ENCODE data around the gene ENTR1.

ENTR1 gene

GRCh38 chr9:136422876-136423275 is 12.5 kb upstream of the ENTR1 start:
- no peaks in the 10 kb centered on the region for H3K4me1 ChIP-seq (ENCODE audit: control insufficient read depth, low read length)
- no peak for TF ChIP-seq CTCF (IDR thresholded peaks at IDR 0.05; ENCODE audit: low read depth, low read length, poor library complexity, severe bottlenecking)
- no peak for TF ChIP-seq EZH2phosphoT487 (IDR thresholded peaks at IDR 0.05; ENCODE audit: borderline replicate concordance, low read length)
- no peak overlapping the region for H3K4me3 ChIP-seq (ENCODE audit: low read length)
- H3K79me2 ChIP-seq (ENCODE audit: control insufficient read depth, low read length) = no peaks in the 10 kb centered on the region; the same call in 1 of the 2 replicates
- H3K27ac ChIP-seq (ENCODE audit: low read depth, low read length) = no peak overlapping the region
- no peaks in the 10 kb centered on the region for H3K9me3 ChIP-seq (ENCODE audit: control insufficient read depth, insufficient read depth, low read length)
- peaks cover 79% of the 10 kb centered on the region for H3K36me3 ChIP-seq (ENCODE audit: control insufficient read depth, low read length)
- no peaks in the 10 kb centered on the region for H3F3A ChIP-seq (ENCODE audit: control insufficient read depth, insufficient read depth)
- no peaks in the 10 kb centered on the region for H4K20me1 ChIP-seq (ENCODE audit: control insufficient read depth, insufficient read depth, low read depth, low read length)
- no peaks in the 10 kb centered on the region for H3K27me3 ChIP-seq (ENCODE audit: control insufficient read depth, low read length)
- no peaks in the 10 kb centered on the region for H3K9me2 ChIP-seq (replicated peaks; ENCODE audit: control insufficient read depth, low read length)
- H3K4me2 ChIP-seq (ENCODE audit: low read length) = no peak overlapping the region

- no peaks in the 10 kb centered on the region for H3K9me3 ChIP-seq (ENCODE audit: control insufficient read depth, insufficient read depth, low read length)
- H3K9me2 ChIP-seq (replicated peaks; ENCODE audit: control insufficient read depth, low read length) = no peaks in the 10 kb centered on the region
- TF ChIP-seq EZH2phosphoT487 (IDR thresholded peaks at IDR 0.05; ENCODE audit: borderline replicate concordance, low read length) (no peak), CTCF (IDR thresholded peaks at IDR 0.05; ENCODE audit: low read depth, low read length, poor library complexity, severe bottlenecking) (no peak)
- H3K4me1 ChIP-seq (ENCODE audit: control insufficient read depth, low read length) = no peaks in the 10 kb centered on the region
- no peaks in the 10 kb centered on the region for H4K20me1 ChIP-seq (ENCODE audit: control insufficient read depth, insufficient read depth, low read depth, low read length)
- no peak overlapping the region for H3K4me2 ChIP-seq (ENCODE audit: low read length)
- no peak overlapping the region for H3K27ac ChIP-seq (ENCODE audit: low read depth, low read length)
- H3K79me2 ChIP-seq (ENCODE audit: control insufficient read depth, low read length) = no peaks in the 10 kb centered on the region; the same call in 1 of the 2 replicates
- peaks cover 81% of the 10 kb centered on the region for H3K36me3 ChIP-seq (ENCODE audit: control insufficient read depth, low read length)
- H3K4me3 ChIP-seq (ENCODE audit: low read length) = no peak overlapping the region
- no peaks in the 10 kb centered on the region for H3F3A ChIP-seq (ENCODE audit: control insufficient read depth, insufficient read depth)
- no peaks in the 10 kb centered on the region for H3K27me3 ChIP-seq (ENCODE audit: control insufficient read depth, low read length)
Observed at GRCh38 chr9:136421791-136422190, 11.4 kb upstream of the ENTR1 start.

GRCh38 chr9:136419092-136419420 is 8.6 kb upstream of the ENTR1 start:
- Histone ChIP-seq H3K27me3 (ENCODE audit: control insufficient read depth, low read length) (no peaks in the 10 kb centered on the region), H4K20me1 (ENCODE audit: control insufficient read depth, insufficient read depth, low read depth, low read length) (no peaks in the 10 kb centered on the region), H3K9me3 (ENCODE audit: control insufficient read depth, insufficient read depth, low read length) (no peaks in the 10 kb centered on the region), H3K27ac (ENCODE audit: low read depth, low read length) (no peak overlapping the region), H3K4me3 (ENCODE audit: low read length) (no peak overlapping the region), H3K4me1 (ENCODE audit: control insufficient read depth, low read length) (no peaks in the 10 kb centered on the region), H3K36me3 (ENCODE audit: control insufficient read depth, low read length) (peaks cover 89% of the 10 kb centered on the region), H3K79me2 (ENCODE audit: control insufficient read depth, low read length) (peaks cover 5% of the 10 kb centered on the region), H3K4me2 (ENCODE audit: low read length) (no peak overlapping the region), H3F3A (ENCODE audit: control insufficient read depth, insufficient read depth) (no peaks in the 10 kb centered on the region), H3K9me2 (replicated peaks; ENCODE audit: control insufficient read depth, low read length) (no peaks in the 10 kb centered on the region)
- TF ChIP-seq EZH2phosphoT487 (IDR thresholded peaks at IDR 0.05; ENCODE audit: borderline replicate concordance, low read length) (no peak), CTCF (IDR thresholded peaks at IDR 0.05; ENCODE audit: low read depth, low read length, poor library complexity, severe bottlenecking) (no peak)

Data from DOHH2 (cell line).